Osteoblast (primary cell): ENCODE results near the gene ABLIM2. TPM values are rescaled to one million over a fixed set of nuclear protein-coding genes. Genes with fewer than 3 reads are reported as not detected.
A peak's percentile ranks its signal among the peaks of the same experiment; 100 is the strongest.

ENCODE experiments used
- DNase-seq: peaks from one replicate; pipeline ENCODE4 v3.0.0; 2011; ENCODE audit warnings: low spot score, mixed read lengths; ENCODE audit not compliant: insufficient read length; ENCODE audit errors: missing footprints
- H2AFZ ChIP-seq: 2 replicates; pipeline ENCODE4 v1.6.0; 2011; ENCODE audit warnings: mild to moderate bottlenecking, low read length
- H3K27ac ChIP-seq: 2 replicates; pipeline ENCODE4 v1.5.1; 2011; ENCODE audit warnings: mild to moderate bottlenecking, low read depth, low read length, moderate library complexity
- H3K27me3 ChIP-seq: 2 replicates; pipeline ENCODE4 v1.6.0; 2012; ENCODE audit warnings: mild to moderate bottlenecking, control low read depth, inconsistent platforms, low read length, moderate library complexity; ENCODE audit not compliant: insufficient read depth
- H3K36me3 ChIP-seq: 2 replicates; pipeline ENCODE4 v1.5.1; 2011; ENCODE audit warnings: mild to moderate bottlenecking, low read length, control low read depth, moderate library complexity; ENCODE audit not compliant: insufficient read depth
- H3K4me1 ChIP-seq: 2 replicates; pipeline ENCODE4 v1.5.1; 2011; ENCODE audit warnings: mild to moderate bottlenecking, low read length, control low read depth, moderate library complexity; ENCODE audit not compliant: insufficient read depth
- H3K4me2 ChIP-seq: 2 replicates; pipeline ENCODE4 v1.6.0; 2011; ENCODE audit warnings: mild to moderate bottlenecking, low read length; ENCODE audit not compliant: insufficient read depth
- H3K4me3 ChIP-seq: fragments of 200-600 bp; sonication (generic); 3 replicates; pipeline ENCODE4 v1.5.1; 2012; ENCODE audit warnings: mild to moderate bottlenecking, low read length, inconsistent platforms; ENCODE audit not compliant: insufficient read depth
- H3K79me2 ChIP-seq: 2 replicates; pipeline ENCODE4 v1.6.0; 2012; ENCODE audit warnings: mild to moderate bottlenecking, low read length, control low read depth, inconsistent platforms; ENCODE audit not compliant: insufficient read depth
- H3K9me3 ChIP-seq: 2 replicates; pipeline ENCODE4 v1.5.1; 2011; ENCODE audit warnings: low read depth, low read length, control low read depth
- H4K20me1 ChIP-seq: 2 replicates; pipeline ENCODE4 v1.6.0; 2012; ENCODE audit warnings: mild to moderate bottlenecking, low read length, control low read depth; ENCODE audit not compliant: insufficient read depth
- CTCF ChIP-seq: IDR thresholded peaks from 2 replicates; pipeline ENCODE4 v1.5.1; 2011; ENCODE audit warnings: mild to moderate bottlenecking, low read depth, low read length, moderate library complexity; ENCODE audit errors: extremely low read depth
- total RNA-seq: library from RNA; depleted of rRNA; stranded (reverse); fragments of >200 nt; gene quantifications from 2 replicates; pipeline ENCODE4 v1.2.3, GENCODE V29; 2012

Gene ABLIM2
- total RNA-seq, 1 donor = 0.36 TPM

GRCh38 chr4:8028368-8028767 is 130.2 kb downstream of the ABLIM2 start:
- no peaks in the 10 kb centered on the region for H4K20me1 ChIP-seq
- no peak for TF ChIP-seq CTCF
- H3K4me2 ChIP-seq = no peak overlapping the region
- no peaks in the 10 kb centered on the region for H3K9me3 ChIP-seq
- H3K27ac ChIP-seq = no peak overlapping the region
- H3K4me3 ChIP-seq = no peak overlapping the region
- no peaks in the 10 kb centered on the region for H3K4me1 ChIP-seq
- DNase-seq = no peak
- no peaks in the 10 kb centered on the region for H3K79me2 ChIP-seq
- peaks cover 25% of the 10 kb centered on the region for H3K27me3 ChIP-seq
- no peak overlapping the region for H2AFZ ChIP-seq
- no peaks in the 10 kb centered on the region for H3K36me3 ChIP-seq

- Histone ChIP-seq H2AFZ (no peak overlapping the region), H3K4me1 (no peaks in the 10 kb centered on the region), H3K79me2 (no peaks in the 10 kb centered on the region), H3K27ac (no peak overlapping the region), H3K27me3 (peaks cover 20% of the 10 kb centered on the region), H3K4me3 (no peak overlapping the region), H3K4me2 (no peak overlapping the region), H4K20me1 (no peaks in the 10 kb centered on the region), H3K9me3 (no peaks in the 10 kb centered on the region), H3K36me3 (no peaks in the 10 kb centered on the region)
- TF ChIP-seq CTCF = no peak
- DNase-seq = peak; percentile 84
Measured at GRCh38 chr4:8026453-8026852, 132.2 kb downstream of the ABLIM2 start.

- no peaks in the 10 kb centered on the region for H4K20me1 ChIP-seq
- H3K9me3 ChIP-seq = no peaks in the 10 kb centered on the region
- H3K4me3 ChIP-seq = no peak overlapping the region
- H3K4me1 ChIP-seq = no peaks in the 10 kb centered on the region
- H3K27me3 ChIP-seq = peaks cover 24% of the 10 kb centered on the region
- H3K4me2 ChIP-seq = no peak overlapping the region
- no peak overlapping the region for H3K27ac ChIP-seq
- H2AFZ ChIP-seq = no peak overlapping the region
- no peak for TF ChIP-seq CTCF
- H3K79me2 ChIP-seq = no peaks in the 10 kb centered on the region
- peak; percentile 82 for DNase-seq
- H3K36me3 ChIP-seq = no peaks in the 10 kb centered on the region
Measured at GRCh38 chr4:8025668-8026067, 132.9 kb downstream of the ABLIM2 start.

- no peak for TF ChIP-seq CTCF
- Histone ChIP-seq H3K4me2 (no peak overlapping the region), H4K20me1 (no peaks in the 10 kb centered on the region), H3K27ac (no peak overlapping the region), H3K9me3 (no peaks in the 10 kb centered on the region), H3K27me3 (peaks cover 21% of the 10 kb centered on the region), H2AFZ (no peak overlapping the region), H3K79me2 (no peaks in the 10 kb centered on the region), H3K4me1 (no peaks in the 10 kb centered on the region), H3K36me3 (no peaks in the 10 kb centered on the region), H3K4me3 (no peak overlapping the region)
- DNase-seq = peak; percentile 31
Measured at GRCh38 chr4:8024073-8024786, 134.4 kb downstream of the ABLIM2 start.
